ENCODE measurements around the gene ADAM10. TPM values are rescaled to one million over a fixed set of nuclear protein-coding genes. Genes with fewer than 3 reads are reported as not detected.

The ADAM10 gene
- total RNA-seq, 1 donor from 2014 or later = 44.6 TPM

DNA sequence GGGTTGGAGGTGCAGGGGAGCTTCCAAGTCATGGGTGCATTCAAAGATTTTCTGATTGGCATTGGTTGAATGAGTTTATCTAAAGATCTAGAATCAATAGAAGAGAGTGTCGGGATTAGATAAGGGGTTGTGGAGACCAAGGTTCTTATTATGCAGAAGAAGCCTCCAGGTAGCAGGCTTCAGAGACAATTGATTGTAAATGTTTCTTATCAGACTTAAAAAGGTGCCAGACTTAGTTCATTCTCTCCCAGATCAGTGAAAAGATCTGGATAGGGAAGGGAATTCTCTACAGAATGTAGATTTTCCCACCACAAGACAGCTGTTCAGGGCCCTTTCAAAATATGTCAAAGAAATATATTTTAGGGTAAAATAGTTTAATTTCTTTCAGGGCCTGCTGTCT is 188.2 kb downstream of the ADAM10 start:
- Histone ChIP-seq H3K27me3 (no peaks in the 10 kb centered on the region), H3K9me3 (no peaks in the 10 kb centered on the region), H3K4me1 (no peaks in the 10 kb centered on the region), H3K27ac (no peak overlapping the region), H3K4me3 (no peak overlapping the region), H3K36me3 (no peaks in the 10 kb centered on the region)
- TF ChIP-seq, protein P1, sequence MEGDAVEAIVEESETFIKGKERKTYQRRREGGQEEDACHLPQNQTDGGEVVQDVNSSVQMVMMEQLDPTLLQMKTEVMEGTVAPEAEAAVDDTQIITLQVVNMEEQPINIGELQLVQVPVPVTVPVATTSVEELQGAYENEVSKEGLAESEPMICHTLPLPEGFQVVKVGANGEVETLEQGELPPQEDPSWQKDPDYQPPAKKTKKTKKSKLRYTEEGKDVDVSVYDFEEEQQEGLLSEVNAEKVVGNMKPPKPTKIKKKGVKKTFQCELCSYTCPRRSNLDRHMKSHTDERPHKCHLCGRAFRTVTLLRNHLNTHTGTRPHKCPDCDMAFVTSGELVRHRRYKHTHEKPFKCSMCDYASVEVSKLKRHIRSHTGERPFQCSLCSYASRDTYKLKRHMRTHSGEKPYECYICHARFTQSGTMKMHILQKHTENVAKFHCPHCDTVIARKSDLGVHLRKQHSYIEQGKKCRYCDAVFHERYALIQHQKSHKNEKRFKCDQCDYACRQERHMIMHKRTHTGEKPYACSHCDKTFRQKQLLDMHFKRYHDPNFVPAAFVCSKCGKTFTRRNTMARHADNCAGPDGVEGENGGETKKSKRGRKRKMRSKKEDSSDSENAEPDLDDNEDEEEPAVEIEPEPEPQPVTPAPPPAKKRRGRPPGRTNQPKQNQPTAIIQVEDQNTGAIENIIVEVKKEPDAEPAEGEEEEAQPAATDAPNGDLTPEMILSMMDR (IDR thresholded peaks at IDR 0.05) = no peak
- no peak for DNase-seq (ENCODE audit: low spot score in 2 of 2)
- intact Hi-C loops (cut with DNase I) = no loop called here

DNA sequence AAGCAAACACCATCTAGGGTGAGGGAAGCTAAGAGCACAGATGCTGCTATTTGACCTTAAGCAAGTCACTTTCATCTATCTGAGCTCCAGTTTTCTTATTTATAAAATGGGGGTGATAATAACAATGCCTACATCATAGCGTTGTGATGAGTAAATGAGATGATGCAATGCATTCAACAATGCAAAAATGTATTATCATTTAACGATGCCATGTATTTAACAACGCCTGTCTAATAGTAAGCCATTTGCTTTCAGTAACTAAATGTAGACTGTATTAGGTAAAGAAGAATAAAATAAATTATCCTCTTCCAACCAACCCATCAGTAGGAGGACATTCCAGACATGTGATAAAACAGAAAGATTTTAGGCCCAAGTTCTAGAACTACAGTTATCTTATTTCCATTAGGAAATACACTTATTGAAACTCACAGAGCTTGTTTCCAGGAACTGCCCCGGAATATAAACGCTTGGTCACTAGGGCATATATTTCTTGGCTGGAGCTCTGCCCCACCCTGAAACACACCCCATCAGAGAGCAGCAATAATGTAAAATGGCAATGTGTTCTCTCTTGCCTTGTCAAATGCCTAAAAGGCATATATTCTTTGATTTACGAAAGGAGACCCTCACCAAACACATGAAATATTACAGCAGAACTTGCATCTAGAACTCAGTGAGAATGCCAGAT is 189.5 kb downstream of the ADAM10 start:
- H3K36me3 ChIP-seq = no peaks in the 10 kb centered on the region
- TF ChIP-seq, protein P1 (IDR thresholded peaks at IDR 0.05) = no peak
- no peaks in the 10 kb centered on the region for H3K27me3 ChIP-seq
- no peak for DNase-seq (ENCODE audit: low spot score in 2 of 2)
- intact Hi-C loops (cut with DNase I) = no loop called here
- no peaks in the 10 kb centered on the region for H3K4me1 ChIP-seq
- H3K27ac ChIP-seq = no peak overlapping the region
- H3K4me3 ChIP-seq = no peak overlapping the region
- H3K9me3 ChIP-seq = no peaks in the 10 kb centered on the region

DNA sequence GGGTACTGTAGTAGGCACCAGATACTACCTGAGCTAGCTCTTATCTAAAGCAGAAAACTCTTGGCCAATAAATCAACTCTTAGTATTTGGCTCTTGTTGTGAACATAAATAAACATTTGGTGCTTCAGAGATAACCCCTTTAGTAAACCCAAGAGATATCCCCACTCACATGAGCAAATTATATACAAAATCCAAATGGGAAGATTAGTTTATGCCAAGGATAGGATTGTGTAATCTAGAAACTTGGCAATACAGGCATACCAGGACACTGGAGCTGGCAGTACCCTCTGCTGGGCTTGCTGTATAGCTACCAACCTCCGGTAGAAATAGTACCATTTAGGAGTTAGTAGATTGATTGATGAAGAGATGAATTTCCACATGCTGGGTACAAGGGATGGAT is 190.7 kb downstream of the ADAM10 start:
- Histone ChIP-seq H3K36me3 (no peaks in the 10 kb centered on the region), H3K9me3 (no peaks in the 10 kb centered on the region), H3K4me3 (no peak overlapping the region), H3K4me1 (no peaks in the 10 kb centered on the region), H3K27ac (no peak overlapping the region), H3K27me3 (no peaks in the 10 kb centered on the region)
- intact Hi-C loops (cut with DNase I) = no loop called here
- no peak for DNase-seq (ENCODE audit: low spot score in 2 of 2)
- TF ChIP-seq, protein P1 (IDR thresholded peaks at IDR 0.05) = peak in 1 of 3 experiments; percentile 9

DNA sequence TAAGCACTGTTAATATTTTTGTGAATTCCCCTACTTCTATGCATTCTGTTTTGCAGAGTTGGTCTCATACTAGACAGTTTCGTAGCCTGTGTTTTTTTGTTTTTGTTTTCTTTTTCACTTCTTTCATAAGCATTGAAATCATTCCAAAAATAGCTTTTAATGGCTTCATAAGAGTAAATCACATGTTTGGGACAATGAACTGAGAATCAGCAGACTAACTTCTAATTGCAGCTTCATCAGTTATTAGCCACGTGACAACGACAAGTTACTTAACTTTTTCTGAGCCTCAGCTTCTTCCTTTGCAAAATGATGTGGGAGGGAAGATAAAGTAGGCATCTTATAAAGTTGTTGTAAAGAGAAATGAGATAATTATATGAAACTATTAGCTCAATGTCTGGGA is 193.0 kb downstream of the ADAM10 start:
- Histone ChIP-seq H3K9me3 (no peaks in the 10 kb centered on the region), H3K27me3 (no peaks in the 10 kb centered on the region), H3K27ac (no peak overlapping the region), H3K36me3 (no peaks in the 10 kb centered on the region), H3K4me3 (no peak overlapping the region), H3K4me1 (peaks cover 0 to 5% of the 10 kb centered on the region in 2 donors)
- intact Hi-C loops (cut with DNase I) = no loop called here
- DNase-seq (ENCODE audit: low spot score in 2 of 2) = no peak
- TF ChIP-seq, protein P1 (IDR thresholded peaks at IDR 0.05) = no peak

DNA sequence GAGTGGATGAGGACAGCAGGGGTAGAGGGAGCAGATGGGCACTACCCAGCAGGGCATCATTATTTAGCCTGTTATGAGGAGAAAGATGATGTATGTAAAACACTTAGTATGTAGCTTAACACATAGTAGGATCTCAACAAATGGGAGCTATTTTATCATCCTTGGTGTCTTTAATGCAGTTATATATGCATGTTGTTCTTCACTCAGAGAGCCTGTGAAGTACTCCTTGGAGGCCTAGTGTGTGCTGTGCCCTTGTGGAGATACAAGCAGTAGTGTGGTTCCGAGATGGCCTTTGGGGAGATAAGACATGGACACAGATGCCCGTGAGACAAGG is 193.5 kb downstream of the ADAM10 start:
- H3K36me3 ChIP-seq = no peaks in the 10 kb centered on the region
- DNase-seq (ENCODE audit: low spot score in 2 of 2) = no peak
- H3K4me1 ChIP-seq = peaks cover 0 to 5% of the 10 kb centered on the region in 2 donors
- H3K27me3 ChIP-seq = no peaks in the 10 kb centered on the region
- H3K27ac ChIP-seq = no peak overlapping the region
- TF ChIP-seq, protein P1 (IDR thresholded peaks at IDR 0.05) = no peak
- intact Hi-C loops (cut with DNase I) = no loop called here
- no peaks in the 10 kb centered on the region for H3K9me3 ChIP-seq
- H3K4me3 ChIP-seq = no peak overlapping the region
